ENCODE results near the gene EXOSC10. TPM values are rescaled to one million over a fixed set of nuclear protein-coding genes. Genes with fewer than 3 reads are reported as not detected.
A peak's percentile ranks its signal among the peaks of the same experiment; 100 is the strongest.

The EXOSC10 gene
- total RNA-seq, 1 experiment from 2014 or later = 73.0 TPM

GRCh38 chr1:11024154-11024873, 75.4 kb downstream of the EXOSC10 start (continued):
- TF ChIP-seq ZNF281 (CRISPR knock-in tag; IDR thresholded peaks at IDR 0.05) (no peak), NFATC4 (CRISPR knock-in tag; IDR thresholded peaks at IDR 0.05) (no peak), SMAD4 (CRISPR knock-in tag; IDR thresholded peaks at IDR 0.05) (no peak), ATF3 (CRISPR knock-in tag; conservative IDR thresholded peaks at IDR 0.05) (no peak), CREM (CRISPR knock-in tag; IDR thresholded peaks at IDR 0.05) (no peak), NR1H2 (CRISPR knock-in tag; IDR thresholded peaks at IDR 0.05) (no peak), E2F5 (CRISPR knock-in tag; IDR thresholded peaks at IDR 0.05) (no peak), ZNF121 (CRISPR knock-in tag; IDR thresholded peaks at IDR 0.05) (no peak), PREB (CRISPR knock-in tag; IDR thresholded peaks at IDR 0.05; ENCODE audit: borderline replicate concordance) (no peak), ETV6 (CRISPR knock-in tag; IDR thresholded peaks at IDR 0.05) (no peak), MXD4 (CRISPR knock-in tag; IDR thresholded peaks at IDR 0.05; ENCODE audit: borderline replicate concordance) (no peak)

- ChIA-PET CTCF (no interaction called here), POLR2A (no interaction called here)
- Mint-ChIP-seq H3K36me3 (peaks cover 87% of the 10 kb centered on the region), H3K4me3 (no peak overlapping the region), H3K27me3 (ENCODE audit: low read depth) (no peaks in the 10 kb centered on the region), H3K9me3 (no peaks in the 10 kb centered on the region), H3K4me1 (peaks cover 7% of the 10 kb centered on the region; the same call in 1 of the 2 replicates), H3K27ac (peak overlapping the region; percentile 9; the same call in 1 of the 2 replicates)
- DNase-seq (ENCODE audit: low spot score) (no peak), ATAC-seq (no peak)
- TF ChIP-seq FOXP4 (CRISPR knock-in tag; IDR thresholded peaks at IDR 0.05) (no peak), IRF2 (CRISPR knock-in tag; IDR thresholded peaks at IDR 0.05; ENCODE audit: borderline replicate concordance, low read depth) (no peak), ATF6 (CRISPR knock-in tag; IDR thresholded peaks at IDR 0.05) (no peak), MAX (CRISPR knock-in tag; IDR thresholded peaks at IDR 0.05) (no peak), USF2 (CRISPR knock-in tag; IDR thresholded peaks at IDR 0.05) (no peak), PRRX2 (CRISPR knock-in tag; IDR thresholded peaks at IDR 0.05) (no peak), PREB (CRISPR knock-in tag; IDR thresholded peaks at IDR 0.05; ENCODE audit: borderline replicate concordance) (no peak)
Observed at GRCh38 chr1:11023201-11023600, 76.5 kb downstream of the EXOSC10 start.
